Esophagus muscularis mucosa (tissue), 4 donors: ENCODE data around the gene HOXB5. TPM values are rescaled to one million over a fixed set of nuclear protein-coding genes. Genes with fewer than 3 reads are reported as not detected.

Experiments used
- DNase-seq: peaks from one replicate; pipeline ENCODE4 v3.0.0-alpha.2; 2017; ENCODE audit errors: extremely low spot score
- H3K27ac ChIP-seq, 4 donors: fragments of 200-600 bp; sonication (generic); replicated peaks in 1 of 4; 1 replicate in 3 of 4; 2 replicates in 1 of 4; pipeline ENCODE4 v1.5.1; 2016 to 2019; ENCODE audit warnings: mild to moderate bottlenecking in 1 of 4
- H3K27me3 ChIP-seq, 4 donors: fragments of 200-600 bp; sonication (generic); one replicate each; pipeline versions ENCODE4 v1.5.1 to v1.6.0; 2016 to 2019
- H3K36me3 ChIP-seq, 4 donors: fragments of 200-600 bp; sonication (generic); one replicate each; pipeline ENCODE4 v1.5.1; 2016 to 2019
- H3K4me1 ChIP-seq, 4 donors: fragments of 200-600 bp; sonication (generic); one replicate each; pipeline ENCODE4 v1.5.1; 2016 to 2019
- H3K4me3 ChIP-seq, 4 donors: fragments of 200-600 bp; sonication (generic); 1 replicate in 2 of 4; 2 replicates in 2 of 4; pipeline ENCODE4 v1.5.1; 2016 to 2019; ENCODE audit warnings: mild to moderate bottlenecking in 4 of 4, moderate library complexity in 1 of 4
- H3K9me3 ChIP-seq, 4 donors: fragments of 200-600 bp; sonication (generic); 1 replicate in 3 of 4; 2 replicates in 1 of 4; pipeline ENCODE4 v1.5.1; 2016 to 2019
- CTCF ChIP-seq, 3 experiments: fragments of 200-600 bp in 2 of 3; fragments of 450-650 bp in 1 of 3; sonication (generic) in 2 of 3; IDR thresholded peaks; one replicate each; pipeline ENCODE4 v1.5.1; 2017 to 2019; ENCODE audit warnings: antibody characterized with exemption in 3 of 3, mild to moderate bottlenecking in 2 of 3, moderate library complexity in 1 of 3
- EP300 ChIP-seq: sonication (generic); formaldehyde crosslinking; IDR thresholded peaks from one replicate; pipeline ENCODE4 v1.6.1; 2017; ENCODE audit warnings: antibody characterized with exemption
- POLR2A ChIP-seq: fragments of 450-650 bp; IDR thresholded peaks from one replicate; pipeline ENCODE4 v1.6.1; 2017; ENCODE audit warnings: antibody characterized with exemption, moderate library complexity, mild to moderate bottlenecking, low read depth
- POLR2AphosphoS5 ChIP-seq, 2 donors: sonication (generic); formaldehyde crosslinking; IDR thresholded peaks; one replicate each; pipeline ENCODE4 v1.6.1; 2017; ENCODE audit warnings: antibody characterized with exemption in 2 of 2
- WGBS: methylation state at CpG from one replicate; pipeline ENCODE4 v1.1.5; 2018; 5-methylcytosine and 5-hydroxymethylcytosine counted together
- intact Hi-C: fragments of 100-400 bp; cut with DNase I; formaldehyde crosslinking; loops from one replicate; pipeline ENCODE4 v1.15.1; 2023
- total RNA-seq, 4 donors: library from RNA; depleted of rRNA; stranded (reverse); fragments of >200 nt; gene quantifications; one replicate each; pipeline versions ENCODE4 v1.1.0 to v1.2.1, GENCODE V29; 2016

The HOXB5 gene
- total RNA-seq, 4 donors from 2014 or later, result 0.17 to 0.83 (median 0.36) TPM

DNA sequence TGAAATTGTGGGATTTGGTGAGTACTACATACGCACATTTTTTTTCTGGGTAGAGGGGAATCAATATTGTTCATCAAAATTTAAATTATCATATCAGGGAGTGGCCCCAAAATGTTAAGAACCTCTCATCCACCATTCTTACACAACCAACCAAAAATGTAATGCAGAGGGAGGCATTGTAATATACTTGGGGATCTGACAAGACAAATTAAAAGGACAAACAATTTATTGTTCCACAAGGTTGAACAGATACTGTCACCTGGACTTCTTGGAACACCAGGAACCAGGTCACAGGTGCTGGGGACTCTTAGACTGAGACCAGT is 47.2 kb upstream of the HOXB5 start:
- no peak overlapping the region for H3K4me3 ChIP-seq
- no peak for DNase-seq
- peaks cover 4 to 100% (median 83%) of the 10 kb centered on the region in 4 donors for H3K27me3 ChIP-seq
- TF ChIP-seq POLR2AphosphoS5 (IDR thresholded peaks at IDR 0.05) (no peak), POLR2A (no peak), CTCF (IDR thresholded peaks at IDR 0.05) (no peak), EP300 (no peak)
- H3K9me3 ChIP-seq, result no peaks in the 10 kb centered on the region
- H3K36me3 ChIP-seq, result no peaks in the 10 kb centered on the region
- H3K27ac ChIP-seq, result no peak overlapping the region
- intact Hi-C loops, result no loop called here
- H3K4me1 ChIP-seq, result peaks cover 0 to 8% (median 6%) of the 10 kb centered on the region in 4 donors
- 55% methylated on average over 1 of the region's 1 CpG for WGBS

GRCh38 chr17:48639982-48640857 is 46.6 kb upstream of the HOXB5 start:
- H3K9me3 ChIP-seq, result no peaks in the 10 kb centered on the region
- no peak overlapping the region for H3K27ac ChIP-seq
- peaks cover 0 to 8% (median 6%) of the 10 kb centered on the region in 4 donors for H3K4me1 ChIP-seq
- TF ChIP-seq POLR2AphosphoS5 (IDR thresholded peaks at IDR 0.05) (no peak), CTCF (IDR thresholded peaks at IDR 0.05) (no peak), EP300 (no peak), POLR2A (no peak)
- peaks cover 4 to 100% (median 83%) of the 10 kb centered on the region in 4 donors for H3K27me3 ChIP-seq
- DNase-seq, result no peak
- intact Hi-C loops, result loop anchor here (10.0 kb wide), 1 partner anchor 365 kb away; no protein-coding TSS in a partner anchor
- no peak overlapping the region for H3K4me3 ChIP-seq
- no peaks in the 10 kb centered on the region for H3K36me3 ChIP-seq
- WGBS, result 57% methylated on average over 5 of the region's 6 CpGs

DNA sequence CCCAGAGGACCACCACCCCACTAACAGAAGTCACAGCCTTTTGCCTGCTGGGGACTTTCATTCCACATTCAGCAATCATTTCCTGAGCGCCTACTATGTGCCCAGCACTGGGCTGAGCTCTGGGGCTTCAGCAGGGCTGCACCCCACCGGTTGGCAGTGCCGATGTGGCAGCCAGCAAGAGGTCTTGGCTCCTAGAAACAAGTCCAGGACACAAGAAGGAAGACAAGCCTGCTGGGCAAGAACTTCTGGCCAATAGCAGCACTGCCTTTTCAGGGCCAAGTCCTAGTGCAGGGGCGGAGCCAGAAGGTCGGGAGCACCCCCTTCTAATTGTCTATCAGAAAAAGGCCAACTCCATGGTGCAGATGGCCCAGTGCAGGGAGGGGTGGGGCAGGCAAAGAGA is 45.6 kb upstream of the HOXB5 start:
- H3K4me3 ChIP-seq, result no peak overlapping the region
- no peaks in the 10 kb centered on the region for H3K36me3 ChIP-seq
- peaks cover 0 to 13% (median 6%) of the 10 kb centered on the region in 4 donors for H3K4me1 ChIP-seq
- intact Hi-C loops, result loop anchor here (10.0 kb wide), 1 partner anchor 366 kb away; no protein-coding TSS in a partner anchor
- H3K9me3 ChIP-seq, result peaks cover 0 to under 1% (median 0%) of the 10 kb centered on the region in 4 donors
- no peak for DNase-seq
- H3K27me3 ChIP-seq, result peaks cover 4 to 100% (median 87%) of the 10 kb centered on the region in 4 donors
- H3K27ac ChIP-seq, result no peak overlapping the region
- WGBS, result 9% methylated on average over 5 of the region's 5 CpGs
- TF ChIP-seq CTCF (IDR thresholded peaks at IDR 0.05) (no peak), POLR2AphosphoS5 (IDR thresholded peaks at IDR 0.05) (no peak), EP300 (no peak), POLR2A (no peak)

- Histone ChIP-seq H3K36me3 (no peaks in the 10 kb centered on the region), H3K4me1 (peaks cover 5 to 22% (median 13%) of the 10 kb centered on the region in 4 donors), H3K4me3 (no peak overlapping the region), H3K27me3 (peaks cover 4 to 100% (median 87%) of the 10 kb centered on the region in 4 donors), H3K9me3 (peaks cover 0 to 5% (median 0%) of the 10 kb centered on the region in 4 donors), H3K27ac (no peak overlapping the region)
- no peak for DNase-seq
- intact Hi-C loops, result loop anchor here (10.0 kb wide), 1 partner anchor 367 kb away; no protein-coding TSS in a partner anchor
- TF ChIP-seq POLR2AphosphoS5 (IDR thresholded peaks at IDR 0.05), result no peak
- no peak for TF ChIP-seq EP300
- TF ChIP-seq CTCF (IDR thresholded peaks at IDR 0.05), result no peak
- TF ChIP-seq POLR2A, result no peak
- 23% methylated on average over 17 of the region's 18 CpGs for WGBS
Observed at GRCh38 chr17:48637323-48638260, 44.0 kb upstream of the HOXB5 start.
